DMS153 (cell line): ENCODE data around the gene NEK7.
"Not testable (repeated sequence)": the region's sequence is repeated elsewhere in the genome, so short reads cannot be mapped to it uniquely, and the experiment has no call there.

Source experiments
- DNase-seq: peaks from one replicate; lab custom pipeline; 2025; lab: John Stamatoyannopoulos, UW

Gene NEK7

DNA sequence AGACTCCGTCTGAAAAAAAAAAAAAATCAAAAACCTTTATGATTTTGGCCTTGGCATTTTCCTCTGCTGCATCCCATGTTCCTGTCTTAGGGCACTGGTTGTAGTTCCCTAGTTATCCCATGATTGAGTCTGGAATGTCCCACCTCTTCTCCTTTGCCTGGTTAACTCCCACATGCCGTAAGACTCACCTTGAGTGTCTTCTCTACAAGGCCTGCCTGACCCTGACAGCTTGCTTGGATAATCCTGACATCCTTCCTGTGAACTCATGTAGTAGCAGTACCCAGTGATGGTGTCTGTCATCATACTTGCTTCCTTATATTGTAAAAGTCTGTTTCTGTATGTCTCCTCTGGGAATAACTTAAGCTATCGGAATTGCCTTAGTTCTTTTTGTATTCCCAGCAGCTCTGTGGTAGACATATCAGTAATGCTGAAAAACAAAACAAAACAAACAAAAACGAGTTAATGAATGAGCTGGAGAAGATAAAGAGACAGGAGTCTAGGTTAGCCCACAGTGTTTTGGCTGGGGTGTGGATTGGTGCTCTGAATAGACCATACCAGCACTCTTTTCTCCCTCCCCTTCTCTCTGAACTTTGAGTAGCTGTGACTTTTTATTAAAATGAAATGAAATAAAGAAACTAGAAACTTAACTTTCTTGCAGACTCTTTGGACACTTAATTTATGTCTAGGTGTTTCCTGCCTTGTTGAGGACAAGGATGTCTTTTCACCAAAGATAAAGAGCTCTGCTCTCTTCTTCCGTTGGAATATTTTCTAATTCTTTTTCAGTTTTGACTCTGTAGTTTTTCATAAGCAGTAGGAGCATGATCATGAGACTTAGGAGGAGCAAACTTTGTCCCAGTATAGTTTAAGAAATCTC lies 15.1 kb downstream of the NEK7 start:
- DNase-seq, result no peak

- DNase-seq, result no peak
Observed at GRCh38 chr1:198173832-198174231, 17.0 kb downstream of the NEK7 start.

DNA sequence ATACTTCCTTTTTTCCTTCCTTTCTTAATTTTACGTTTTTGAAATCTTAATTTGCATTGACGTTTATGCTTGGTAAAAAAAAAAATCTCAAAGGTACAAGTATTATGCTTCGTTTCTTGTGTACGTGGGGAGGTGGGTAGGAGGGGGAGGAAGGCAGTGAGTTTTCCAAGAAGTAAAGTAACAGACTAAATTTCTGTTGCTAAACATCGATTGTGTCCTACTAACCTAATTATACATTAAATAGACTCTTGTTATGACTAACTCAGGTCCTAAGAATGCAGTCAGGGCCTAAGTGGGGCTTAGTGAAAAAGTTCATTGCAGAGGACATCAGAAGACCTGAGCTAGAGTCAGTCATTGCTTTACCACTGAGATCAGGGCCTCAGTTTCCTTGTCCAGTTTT lies 17.5 kb downstream of the NEK7 start:
- no peak for DNase-seq

DNA sequence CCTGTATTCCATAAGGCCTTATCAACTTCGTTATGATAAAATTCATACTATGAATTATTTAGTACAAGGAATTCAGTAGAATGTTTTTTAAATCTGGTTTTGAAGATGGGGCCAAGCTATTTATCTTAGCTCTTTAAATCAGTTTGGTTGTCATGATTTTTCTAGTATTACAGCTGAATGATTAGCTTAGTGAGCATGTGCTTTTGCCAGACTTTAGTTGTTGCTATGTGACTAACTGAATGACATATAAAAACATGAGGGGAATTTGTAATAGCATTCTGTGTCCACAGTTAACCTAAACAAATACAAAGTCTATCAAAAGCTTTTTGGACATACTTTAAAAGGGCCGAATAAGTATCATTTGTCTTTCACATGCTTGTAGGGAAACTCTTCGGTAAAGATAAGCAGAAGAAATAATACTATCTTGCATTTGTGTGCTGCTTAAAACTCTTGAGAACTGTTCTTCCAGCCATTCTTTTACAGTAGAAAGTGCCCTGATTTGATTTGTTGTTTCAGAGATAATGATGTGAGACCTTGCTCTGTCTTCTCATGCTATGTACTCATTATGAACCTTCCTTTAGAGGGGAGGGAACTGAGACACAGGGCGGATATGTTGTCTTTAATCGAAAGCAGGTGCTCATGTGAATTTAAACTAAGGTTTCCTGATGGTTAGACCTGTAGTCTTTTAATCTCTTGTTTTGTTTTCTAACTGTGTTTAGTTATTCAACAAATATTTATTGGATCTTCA lies 18.8 kb downstream of the NEK7 start:
- no peak for DNase-seq

DNA sequence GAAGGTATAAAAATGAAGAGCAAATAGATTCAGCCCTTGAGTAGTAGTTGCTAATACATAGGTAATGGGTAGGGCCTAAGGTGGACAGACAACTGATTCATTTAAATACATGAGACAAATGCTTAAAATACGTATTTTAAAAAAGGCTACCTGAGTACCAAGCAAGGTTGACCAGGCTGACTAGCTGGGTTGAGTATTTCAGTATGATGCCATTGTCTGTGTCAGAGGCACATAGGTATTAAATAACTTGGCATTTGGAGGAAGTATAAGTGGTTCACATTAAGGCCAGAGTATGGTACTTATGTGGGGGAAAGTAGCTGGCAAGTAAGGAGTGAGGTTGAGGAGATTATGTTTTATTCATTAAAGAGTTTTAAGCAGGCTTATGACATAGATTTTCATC lies 19.4 kb downstream of the NEK7 start:
- DNase-seq, result no peak

DNA sequence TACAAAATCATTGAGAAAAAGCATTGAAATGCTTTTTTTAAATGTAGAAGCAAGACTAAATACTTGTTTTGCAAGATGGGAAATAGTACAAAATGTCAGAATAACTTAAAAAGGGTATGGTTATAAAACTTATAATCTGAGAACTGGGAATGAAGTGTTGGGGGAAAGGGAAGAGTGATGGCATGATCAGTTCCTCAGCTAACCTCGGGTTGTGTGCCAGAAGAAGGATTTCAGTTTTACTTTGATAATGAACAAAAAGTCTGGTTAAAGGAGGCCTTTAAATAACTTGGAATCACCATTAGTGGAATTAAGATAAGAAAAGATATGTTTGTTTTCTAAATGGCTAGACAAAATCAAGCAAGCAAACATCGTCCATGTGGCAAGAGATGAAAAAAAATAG lies 20.7 kb downstream of the NEK7 start:
- no peak for DNase-seq

GRCh38 chr1:198178615-198179014 lies 21.8 kb downstream of the NEK7 start:
- no peak for DNase-seq

DNA sequence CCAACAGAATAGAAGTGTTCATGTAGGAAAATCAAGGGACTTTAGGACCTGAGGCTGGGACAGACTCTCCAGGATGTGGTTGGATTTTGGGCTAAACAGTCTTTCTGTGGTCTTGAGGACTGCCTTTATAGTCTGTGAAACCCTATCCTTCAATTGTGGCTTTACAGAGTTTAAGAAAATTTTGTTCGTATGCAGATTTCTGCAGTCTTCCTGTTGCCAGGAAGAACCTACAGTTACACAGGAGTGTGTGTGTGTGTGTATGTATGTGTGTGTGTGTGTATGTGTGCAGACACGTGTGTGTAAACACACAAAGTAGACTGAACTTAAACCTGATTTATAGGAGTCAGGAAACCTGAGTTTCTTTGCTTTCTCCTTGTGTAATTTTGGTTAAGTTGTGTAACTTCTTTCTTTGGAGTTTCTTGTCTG lies 22.8 kb downstream of the NEK7 start:
- no peak for DNase-seq

GRCh38 chr1:198183605-198184004 lies 26.8 kb downstream of the NEK7 start:
- no peak for DNase-seq

DNA sequence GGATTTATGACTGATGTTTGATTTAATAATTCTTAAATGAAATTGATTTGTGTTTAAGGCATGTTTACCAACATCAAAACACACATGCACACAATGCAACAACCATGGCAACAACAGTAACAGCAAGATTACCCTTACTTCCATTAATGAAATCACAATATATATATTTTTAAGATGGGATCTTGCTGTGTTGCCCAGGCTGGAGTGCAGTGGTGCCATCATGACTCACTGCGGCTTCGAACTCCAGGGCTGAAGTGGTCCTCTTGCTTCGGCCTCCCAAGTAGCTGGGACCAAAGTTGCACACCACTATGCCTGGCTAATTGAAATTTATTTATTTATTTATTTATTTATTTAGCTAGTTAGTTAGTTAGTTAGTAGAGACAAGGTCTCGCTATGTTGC lies 27.7 kb downstream of the NEK7 start:
- DNase-seq, result no peak

GRCh38 chr1:198185146-198185545 lies 28.3 kb downstream of the NEK7 start:
- no peak for DNase-seq

DNA sequence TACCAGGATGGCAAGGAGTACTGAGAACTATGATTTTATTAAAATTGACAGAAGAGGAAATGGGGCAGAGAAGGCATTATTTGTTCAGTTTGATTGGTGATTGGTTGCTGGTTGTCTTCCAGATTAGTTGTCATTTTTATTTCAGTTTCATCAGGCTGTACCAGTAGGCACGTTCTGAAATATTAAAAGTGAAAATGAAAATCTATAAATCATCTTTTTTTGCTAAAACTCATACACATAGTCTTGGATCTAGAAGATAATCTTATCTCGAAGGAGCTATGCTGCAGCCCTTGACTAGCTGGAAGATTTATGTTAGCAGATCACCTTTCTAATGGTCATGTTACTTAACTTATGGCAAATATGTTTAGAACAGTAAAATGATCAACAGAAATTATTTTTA lies 29.0 kb downstream of the NEK7 start:
- DNase-seq, result no peak

- no peak for DNase-seq
Observed at GRCh38 chr1:198186916-198187580, 30.2 kb downstream of the NEK7 start.

- DNase-seq, result no peak
Observed at GRCh38 chr1:198187973-198188588, 31.3 kb downstream of the NEK7 start.

- no peak for DNase-seq
Observed at GRCh38 chr1:198191117-198191516, 34.3 kb downstream of the NEK7 start.

GRCh38 chr1:198193871-198194270 lies 37.1 kb downstream of the NEK7 start:
- DNase-seq, result not testable (repeated sequence)

DNA sequence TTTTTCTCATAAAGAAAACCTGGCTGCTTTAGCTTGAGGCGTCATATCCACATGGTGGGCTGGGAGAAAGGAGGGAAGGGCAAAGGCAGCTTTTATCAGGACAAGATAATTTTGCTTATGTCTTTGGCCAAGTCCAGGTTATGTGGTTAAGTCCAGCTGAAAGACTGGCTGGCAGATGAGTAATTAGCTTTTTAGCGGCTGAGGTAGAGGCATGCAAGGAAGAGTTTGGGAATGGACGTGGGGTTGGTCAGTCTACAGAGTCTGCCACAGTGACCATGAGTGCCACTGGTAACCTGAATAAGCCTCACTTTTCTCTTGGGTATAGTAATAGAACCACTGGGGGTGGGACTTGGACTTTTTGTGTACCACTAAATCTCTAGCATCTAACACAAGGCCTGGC lies 39.8 kb downstream of the NEK7 start:
- no peak for DNase-seq

DNA sequence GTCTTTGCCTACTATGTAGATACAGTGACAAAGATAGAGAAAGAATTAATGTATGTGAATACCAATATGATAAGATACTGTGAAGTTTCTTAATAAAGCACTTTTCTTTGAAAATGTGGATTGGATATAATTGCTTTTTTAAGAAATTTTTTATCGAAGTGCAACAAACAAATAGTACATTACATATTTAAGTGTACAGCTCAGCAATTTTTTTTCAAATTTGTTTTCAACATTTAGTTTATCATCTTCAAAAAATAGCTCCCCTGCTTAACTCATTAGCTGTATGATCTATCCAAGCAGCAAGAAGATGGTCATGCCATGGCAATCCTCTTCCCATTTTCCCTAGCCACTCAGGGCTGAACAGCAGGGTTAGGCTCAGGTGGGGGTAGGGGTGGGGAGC lies 40.5 kb downstream of the NEK7 start:
- DNase-seq, result no peak

GRCh38 chr1:198199105-198199504 lies 42.3 kb downstream of the NEK7 start:
- DNase-seq, result peak; percentile 75

DNA sequence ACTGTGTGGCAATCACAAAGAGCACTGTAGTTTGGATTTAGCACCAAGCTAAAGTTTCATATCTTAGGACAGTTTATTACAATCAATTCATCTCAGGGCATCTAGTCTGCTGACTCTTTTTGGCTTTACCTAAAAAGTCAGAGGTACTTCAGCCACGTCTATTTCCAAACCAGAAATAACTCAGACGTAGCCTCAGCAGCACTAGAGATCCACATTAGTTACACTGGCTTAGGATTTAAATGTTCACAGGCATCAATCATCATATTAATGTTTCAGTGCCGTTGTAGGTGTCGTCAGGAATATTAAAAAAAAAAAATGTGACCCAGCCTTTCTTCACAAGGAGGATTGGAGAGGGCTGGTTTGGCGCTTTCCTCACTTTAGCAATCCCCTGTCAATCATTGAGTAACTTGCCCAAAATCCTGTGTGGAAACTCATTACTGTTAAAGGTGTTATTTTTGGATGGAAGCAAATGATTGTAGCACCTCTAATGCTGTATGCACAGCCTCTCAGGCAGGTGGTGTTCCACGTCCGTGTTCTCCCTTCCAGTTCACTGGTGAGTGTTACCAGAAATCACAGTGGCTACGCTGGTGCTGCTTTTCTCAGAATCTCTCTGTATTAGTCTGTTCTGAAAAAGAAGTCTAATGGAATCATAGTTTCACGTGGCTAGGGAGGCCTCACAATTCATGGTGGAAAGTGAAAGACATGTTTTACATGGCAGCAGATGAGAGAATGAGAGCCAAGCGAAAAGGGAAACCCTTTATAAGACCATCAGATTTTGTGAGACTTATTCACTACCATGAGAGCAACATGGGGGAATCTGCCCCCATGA lies 45.4 kb downstream of the NEK7 start:
- DNase-seq, result no peak

DNA sequence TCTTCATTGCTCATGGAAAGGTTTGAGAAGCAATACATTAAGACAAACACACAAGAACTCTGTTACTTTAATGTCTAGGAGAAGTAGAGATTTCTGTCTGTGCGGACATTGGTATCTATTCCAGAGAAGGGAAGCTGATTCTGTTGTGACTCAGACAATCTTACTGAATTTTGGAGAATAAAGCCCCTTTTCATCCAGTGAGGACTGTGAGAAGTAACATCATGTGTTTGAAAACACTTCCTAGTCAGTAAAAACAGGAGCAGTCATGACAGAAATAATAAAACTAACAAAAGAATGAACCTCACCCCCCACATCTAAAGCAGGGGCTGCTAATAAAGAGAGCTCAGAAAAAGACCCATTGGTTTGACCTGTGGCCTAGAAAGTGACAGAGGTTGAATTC lies 46.6 kb downstream of the NEK7 start:
- DNase-seq, result no peak
